SK-N-DZ (cell line): ENCODE data around the gene FAM107A.

Experiments
- DNase-seq: peaks from one replicate; pipeline ENCODE4 v3.0.0-alpha.2; 2015; ENCODE audit warnings: low spot score

The FAM107A gene

DNA sequence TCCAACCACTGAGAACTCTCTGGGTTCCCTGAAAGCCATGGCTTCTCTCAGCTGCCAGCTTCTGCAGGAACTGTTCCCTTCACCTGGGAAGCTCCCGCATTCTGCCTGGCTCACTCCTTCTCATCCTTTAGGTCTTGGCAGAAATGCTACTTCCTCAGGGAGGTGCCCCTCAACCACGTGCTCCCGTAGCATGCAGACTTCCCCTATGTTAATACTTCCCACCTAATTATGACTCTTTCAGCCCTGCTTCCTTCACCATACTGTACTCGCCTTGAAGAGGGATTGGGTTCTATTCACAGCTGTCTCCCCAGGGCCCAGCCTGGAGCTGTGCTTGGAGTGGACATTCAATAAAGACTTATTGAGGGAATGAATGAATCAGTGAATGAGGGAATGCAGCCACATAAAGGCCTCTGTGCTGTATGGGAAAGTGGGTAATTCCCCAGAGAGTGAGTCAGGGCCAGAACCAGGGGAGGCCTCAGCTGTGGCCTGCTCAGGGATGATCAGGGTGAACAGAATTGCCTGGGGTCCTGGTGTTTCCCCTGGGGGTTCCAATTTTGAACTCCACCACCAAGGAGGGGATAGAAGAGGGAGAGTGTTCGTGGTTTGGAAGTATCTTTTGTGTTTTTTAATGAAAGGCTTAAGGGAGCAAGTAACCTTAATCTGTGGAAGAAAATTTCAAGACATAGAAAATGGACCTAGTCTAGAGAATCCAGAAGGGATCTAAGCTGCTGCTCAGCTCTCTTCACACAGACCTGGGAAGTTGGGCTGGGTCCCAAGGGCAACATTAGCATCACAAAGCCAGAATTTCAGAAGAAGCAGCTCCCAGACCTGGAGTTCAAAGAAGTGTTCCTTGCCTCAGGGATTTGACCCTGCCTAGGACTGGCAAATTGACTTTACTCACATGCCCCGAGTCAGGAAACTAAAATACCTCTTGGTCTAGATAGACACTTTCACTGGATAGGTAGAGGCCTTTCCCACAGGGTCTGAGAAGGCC lies 14.6 kb upstream of the FAM107A start:
- no peak for DNase-seq

DNA sequence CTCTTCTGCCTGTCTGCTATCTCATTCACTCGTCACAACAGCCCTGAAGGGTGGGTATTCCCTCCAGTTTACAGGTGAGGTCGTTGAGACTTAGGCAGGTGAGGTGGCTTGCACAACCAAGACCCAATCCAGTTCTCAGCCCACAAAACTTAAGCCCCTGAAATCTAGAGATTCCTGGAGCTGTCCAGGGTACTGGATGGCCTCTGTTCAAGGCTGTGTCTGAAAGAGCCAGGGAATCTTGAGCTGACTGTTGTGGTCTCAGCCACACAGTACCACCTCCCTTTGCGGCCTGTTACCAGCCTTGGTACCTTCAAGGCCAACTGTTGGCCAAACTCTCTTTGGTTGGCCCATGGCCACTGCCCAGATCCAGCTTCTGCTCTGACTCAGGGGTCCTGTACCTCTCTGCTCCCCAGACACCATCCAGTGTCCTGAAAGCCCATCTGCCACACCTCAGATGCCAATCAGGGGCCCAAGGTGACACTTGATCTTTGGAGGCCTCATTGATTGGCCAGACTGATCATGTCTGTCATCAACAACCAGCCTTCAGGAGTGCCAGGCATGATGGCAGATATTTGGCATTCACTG lies 10.9 kb upstream of the FAM107A start:
- no peak for DNase-seq

DNA sequence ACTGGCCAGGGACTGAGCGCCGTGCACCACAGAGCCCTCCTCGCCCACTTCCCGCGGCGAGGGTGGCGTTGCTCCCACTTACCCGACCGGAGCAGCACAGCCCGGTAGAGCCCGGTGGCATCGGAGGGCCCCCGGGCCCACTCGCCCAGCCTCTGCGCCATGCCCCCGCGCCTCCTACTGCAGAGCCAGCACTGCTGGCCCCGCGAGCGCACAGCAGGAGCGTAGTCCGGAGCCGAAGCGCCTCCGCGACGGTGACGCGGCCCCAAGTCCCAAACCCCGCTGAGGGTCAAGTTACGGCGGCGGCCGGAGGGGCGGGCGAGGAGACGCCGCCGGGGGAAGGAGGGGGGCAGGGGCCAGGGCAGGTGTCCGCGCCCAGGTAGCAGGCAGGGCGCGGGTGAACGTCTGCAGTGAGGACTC lies 9.6 kb upstream of the FAM107A start:
- no peak for DNase-seq

DNA sequence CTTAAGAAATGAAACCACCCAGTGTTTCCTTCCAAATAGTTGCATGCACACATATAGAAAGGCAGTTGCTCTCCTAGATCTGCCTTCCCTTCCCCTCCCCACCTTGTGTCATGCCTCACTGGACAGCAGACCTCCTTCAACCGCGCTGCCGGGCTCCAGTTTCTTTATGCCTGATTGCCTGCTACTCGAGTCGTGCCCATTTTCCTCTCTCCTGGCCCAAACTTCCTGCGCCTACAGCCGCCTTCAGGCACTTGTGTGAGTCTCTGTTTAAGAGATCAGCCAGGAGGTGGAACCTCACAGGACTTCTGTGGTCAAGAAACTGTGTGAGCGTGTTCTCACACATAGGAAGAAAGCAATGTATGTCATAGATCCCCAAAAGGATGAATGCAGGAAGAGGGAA lies 8.8 kb upstream of the FAM107A start:
- peak; percentile 26 for DNase-seq

DNA sequence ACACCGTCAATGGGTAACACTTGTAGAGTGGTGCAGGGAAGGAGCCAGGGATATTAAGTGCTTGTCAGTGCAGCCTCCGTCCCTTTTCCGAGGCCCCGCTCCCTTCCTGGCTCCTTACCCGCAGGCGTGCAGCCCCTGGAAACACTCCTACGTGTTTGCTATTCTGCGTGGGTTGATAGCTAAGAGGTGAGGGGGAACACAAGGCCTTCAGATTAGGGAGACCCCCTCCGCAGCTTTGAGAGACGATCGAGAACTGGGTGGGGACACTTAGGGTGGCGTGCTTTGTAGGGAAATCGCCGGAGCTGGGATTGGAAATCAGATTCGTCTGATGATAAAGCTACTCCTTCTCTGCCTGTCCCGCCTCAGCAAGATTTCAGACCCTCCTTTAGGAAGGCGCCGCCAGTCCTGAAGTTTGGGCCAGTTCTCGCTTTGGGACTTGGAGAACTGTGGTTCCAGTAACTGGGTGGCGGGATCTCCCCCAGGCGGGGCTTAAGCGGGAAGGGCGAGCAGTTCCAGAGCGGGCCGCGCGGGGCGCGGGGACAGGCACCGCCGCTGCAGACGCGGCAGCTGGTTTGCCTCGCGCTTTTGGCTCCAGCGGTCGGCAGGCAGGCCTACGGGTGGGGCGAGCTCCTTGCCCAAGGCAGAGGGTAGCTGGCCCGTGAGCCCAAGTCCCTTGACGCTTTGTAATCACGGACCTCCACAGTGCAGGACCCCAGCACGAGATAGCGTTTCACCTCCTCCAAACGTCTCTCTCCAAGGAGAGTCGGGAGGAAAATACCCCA lies 8.0 kb upstream of the FAM107A start:
- DNase-seq: peak; percentile 70

DNA sequence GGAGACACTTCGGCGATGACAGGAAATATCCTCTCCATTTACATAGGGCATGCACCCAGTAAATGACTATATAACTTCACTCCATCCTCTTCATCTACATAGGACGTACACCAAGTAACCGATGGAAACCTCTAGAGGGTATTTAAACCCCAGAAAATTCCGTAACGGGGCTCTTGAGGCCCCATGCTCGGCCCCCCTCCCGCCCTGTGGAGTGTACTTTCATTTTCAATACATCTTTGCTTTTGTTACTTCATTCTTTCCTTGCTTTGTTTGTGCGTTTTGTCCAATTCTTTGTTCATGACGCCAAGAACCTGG lies 7.5 kb upstream of the FAM107A start:
- no peak for DNase-seq

DNA sequence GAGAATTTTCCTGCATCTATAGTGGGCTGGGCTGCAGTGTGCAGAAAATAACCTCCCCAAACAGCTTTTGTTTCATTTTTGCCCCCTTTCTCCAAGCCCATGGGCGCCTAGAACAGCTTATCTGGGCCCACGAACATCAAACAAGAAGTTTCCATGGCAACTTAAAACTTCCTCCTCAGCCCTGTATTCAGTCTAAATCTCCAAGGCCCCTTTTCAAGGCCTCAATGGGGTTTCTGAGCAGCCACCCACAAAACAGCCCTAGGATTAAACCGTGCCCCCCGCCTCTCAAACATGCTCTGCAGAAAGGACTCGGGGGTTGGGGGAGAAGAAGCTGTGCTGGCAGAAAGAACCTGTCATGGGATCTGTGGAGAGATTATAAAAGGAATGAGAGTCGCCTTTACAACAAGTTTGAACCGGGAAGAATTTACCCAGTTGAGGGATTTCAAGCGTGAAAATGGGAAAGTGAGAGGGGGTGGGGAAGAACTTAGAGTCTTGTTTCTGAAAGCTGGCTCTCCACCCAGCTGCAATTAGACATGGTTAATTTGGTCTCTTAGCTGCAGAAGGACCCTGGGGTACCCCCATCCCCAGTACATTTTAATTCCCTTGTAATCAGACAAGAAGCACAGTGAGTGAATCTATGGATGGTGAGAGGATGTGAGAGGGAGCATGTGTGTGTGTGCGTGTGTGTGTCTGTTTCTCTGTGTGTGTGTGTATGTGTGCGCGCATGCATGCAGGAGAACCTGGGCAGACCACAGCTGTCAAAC lies 4.3 kb upstream of the FAM107A start:
- no peak for DNase-seq

DNA sequence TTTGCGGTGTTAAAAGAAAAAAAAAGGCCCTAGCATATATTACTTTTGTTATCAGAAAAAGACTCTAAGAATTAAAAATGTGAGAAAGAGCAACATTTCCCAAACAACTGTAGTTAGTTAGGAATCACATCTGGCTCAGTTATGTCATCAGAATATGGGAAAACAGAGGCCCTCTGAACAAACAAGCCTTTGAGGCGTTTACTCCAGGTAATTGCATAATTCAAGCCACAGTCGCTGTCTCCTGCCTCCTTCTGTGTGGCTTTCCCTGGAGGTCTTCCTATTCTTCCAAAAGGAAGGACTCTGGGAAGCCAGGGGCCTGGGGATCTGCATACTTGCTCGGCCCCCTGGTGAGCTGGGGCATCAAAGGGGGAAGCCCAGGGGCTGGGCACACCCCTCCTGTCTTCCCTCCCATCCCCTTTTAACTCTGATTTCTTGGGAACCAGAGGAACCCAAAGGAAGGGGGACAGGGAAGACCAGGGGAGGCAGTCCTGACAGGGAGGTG lies 3.7 kb upstream of the FAM107A start:
- no peak for DNase-seq

DNA sequence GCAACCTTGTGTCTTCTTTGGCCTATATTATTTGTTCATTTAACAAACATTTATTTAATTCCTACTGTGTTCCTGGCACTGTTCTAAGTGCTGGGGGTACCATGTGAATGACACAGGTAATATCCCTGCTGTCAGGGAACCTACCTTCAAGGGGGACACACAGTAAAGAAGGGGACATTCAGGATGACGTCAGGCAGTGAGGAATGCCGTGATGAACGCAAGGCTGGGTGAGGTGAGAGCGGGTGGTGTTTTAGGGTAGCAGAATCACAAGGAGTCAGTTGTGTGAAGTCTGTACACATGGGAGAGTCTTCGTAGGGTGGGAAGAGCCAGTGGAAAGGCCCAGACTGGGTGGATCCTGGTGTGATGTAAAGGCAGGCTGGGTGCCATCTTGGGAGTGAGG lies 1.7 kb upstream of the FAM107A start:
- no peak for DNase-seq

DNA sequence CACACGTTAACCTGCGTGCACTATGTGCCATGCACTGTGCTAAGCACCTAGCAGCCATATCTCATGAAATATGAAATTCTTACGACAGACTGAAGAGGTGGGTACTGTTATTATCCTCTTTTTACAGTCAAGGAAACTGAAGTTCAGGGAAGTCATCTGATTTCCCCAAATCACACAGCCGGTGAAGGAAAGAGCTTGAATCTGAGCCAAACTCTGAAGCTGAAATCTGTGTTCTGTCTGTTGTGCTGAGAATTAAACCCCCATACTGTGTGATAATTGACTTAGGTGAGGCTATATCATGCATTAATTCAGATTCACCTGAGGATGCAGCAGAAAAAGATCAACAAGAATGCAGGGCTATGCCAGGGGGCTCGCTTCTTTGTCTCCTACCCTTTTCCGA lies 475 bp downstream of the FAM107A start:
- no peak for DNase-seq

DNA sequence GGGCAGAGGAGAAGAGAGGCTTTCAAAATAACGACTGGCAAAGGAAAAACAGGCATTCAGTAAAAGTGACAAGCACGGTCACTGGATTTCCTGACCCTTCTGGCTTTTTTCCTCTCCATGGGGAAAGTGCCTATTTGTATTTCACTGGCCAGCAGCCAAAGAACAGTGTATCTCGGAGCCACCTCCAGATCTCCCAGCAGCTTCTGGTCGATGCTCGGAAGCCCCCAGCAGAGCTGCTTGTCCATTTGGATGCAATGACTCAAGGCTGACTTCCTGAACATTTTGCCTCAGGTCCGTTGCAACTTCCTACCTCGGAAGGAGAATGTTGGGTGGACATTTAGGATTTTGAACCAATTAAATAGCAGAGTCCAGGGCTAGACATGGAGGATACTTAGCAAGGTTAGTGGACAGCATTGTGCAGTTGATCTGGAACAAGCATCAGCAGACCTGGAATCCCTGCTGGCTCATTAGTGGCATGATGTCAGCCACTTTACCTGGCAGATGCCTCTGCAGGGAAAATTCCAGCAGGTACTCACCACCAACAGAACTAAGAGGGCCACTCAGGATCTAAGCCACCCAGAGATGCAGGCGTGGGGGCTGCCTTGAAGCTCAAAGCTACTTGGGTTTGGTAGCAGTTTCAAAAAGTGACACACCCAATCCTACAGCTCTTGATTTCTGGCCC lies 1.1 kb downstream of the FAM107A start:
- no peak for DNase-seq

DNA sequence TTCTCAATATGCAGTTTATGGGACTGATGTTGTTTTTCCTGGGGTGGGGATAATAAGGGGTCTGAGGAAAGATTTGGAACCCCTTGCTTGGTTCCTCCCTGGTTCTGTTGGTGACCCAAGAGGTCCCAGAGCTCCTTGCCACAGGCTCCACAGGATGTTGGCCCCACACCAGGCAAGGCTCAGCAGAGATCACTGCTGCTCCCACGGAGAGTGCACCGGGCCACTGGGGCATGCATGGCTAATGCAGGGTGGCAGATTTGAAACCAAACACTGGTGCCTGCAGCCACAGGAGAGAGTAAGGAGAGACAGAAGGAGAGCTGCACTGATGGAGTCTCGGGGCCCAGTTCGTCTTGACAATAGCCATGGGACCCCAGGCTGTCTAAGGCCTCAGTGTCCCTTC lies 2.5 kb downstream of the FAM107A start:
- DNase-seq: no peak

DNA sequence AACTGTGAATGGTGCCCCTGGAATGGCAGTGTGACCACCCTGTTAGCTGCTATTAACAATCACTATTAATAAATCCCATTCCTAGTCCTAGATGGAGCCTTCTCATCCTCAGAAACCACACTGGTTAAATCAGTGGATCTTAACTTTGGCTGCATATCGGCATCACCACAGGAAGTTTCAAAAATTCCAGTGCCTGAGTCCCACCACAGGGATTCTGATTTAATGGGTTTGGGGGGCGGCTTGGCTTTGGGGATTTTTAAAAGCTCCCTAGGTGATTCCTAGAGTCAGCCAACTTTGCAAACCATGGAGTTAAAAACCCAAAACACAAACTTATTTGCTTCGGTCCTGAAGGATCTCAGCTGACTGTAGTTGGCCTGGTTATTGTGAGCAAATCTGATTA lies 3.1 kb downstream of the FAM107A start:
- no peak for DNase-seq

DNA sequence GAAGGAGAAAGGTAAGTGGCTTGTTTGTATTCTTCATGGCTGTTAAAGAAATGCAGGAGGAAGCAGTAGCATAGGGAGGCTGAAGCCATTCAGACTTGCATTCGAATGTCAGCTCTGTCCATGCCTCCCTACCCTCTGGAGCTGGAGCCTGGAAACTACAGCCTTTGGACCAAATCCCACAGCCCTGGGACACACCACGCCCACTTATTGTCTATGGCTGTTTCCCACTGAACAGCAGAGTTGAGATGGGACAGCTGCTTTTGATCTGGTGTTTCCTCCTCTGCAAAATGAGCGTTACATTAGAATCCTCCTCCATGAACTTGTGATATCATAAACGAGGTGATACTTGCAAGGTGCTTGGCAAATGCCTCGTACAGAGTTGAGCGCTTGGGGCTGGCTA lies 3.6 kb downstream of the FAM107A start:
- no peak for DNase-seq

DNA sequence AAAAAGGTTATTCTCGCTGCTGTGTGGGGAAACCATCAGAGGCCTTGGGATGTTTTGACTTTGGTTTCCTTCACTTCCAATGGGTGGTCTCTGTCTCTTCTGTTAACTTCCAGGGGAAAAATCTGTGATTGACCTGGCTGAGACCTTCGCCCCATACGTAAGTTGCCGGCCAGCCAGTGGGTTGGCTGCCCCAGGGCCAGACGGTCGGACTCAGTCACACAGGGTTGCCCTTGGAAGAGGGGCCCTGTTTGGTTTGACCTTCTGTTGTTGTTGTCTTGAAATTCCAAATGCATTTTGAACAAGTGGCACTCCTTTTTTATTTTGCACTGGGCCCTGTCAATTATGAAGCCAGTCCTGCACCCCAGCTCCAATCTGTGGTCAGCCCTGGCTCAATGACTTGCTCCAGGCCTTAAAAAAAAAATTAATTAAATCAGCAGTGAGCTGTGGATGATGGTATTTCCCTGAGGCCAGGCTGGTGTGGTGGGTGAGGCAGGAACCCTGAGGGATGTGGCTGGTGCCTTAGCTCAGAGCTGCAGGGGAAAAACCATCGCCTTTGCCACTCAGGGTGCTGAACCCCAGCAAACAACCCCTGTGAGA lies 4.5 kb downstream of the FAM107A start:
- no peak for DNase-seq

DNA sequence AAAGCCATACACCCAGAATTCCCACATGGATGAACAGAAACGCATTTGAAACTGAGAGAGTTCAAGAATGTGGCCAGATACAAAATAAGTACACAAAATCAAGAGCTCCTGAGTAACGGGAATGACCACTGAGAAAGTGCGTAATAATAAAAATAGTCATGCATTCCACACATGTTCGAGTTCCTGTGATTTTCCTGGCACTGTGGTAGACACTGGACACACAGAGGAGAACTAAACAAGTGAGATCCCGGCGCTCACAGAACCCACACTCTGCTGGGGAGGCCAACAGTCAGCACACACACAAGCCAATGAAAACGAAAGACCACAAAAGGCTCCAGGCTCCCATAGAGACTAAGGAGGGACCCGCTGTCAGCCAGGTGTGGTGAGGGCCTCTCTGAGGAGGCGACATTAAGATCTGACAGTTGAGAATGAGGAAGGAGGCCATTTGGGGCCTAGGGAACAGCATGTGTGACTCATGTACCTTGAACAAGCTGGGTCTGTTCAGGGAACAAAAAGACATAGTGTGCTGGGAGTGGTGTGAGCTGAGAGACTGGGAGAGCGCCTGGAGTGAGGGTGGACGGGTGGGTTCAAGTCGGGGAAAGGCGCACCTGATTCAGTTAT lies 5.1 kb downstream of the FAM107A start:
- DNase-seq: no peak

DNA sequence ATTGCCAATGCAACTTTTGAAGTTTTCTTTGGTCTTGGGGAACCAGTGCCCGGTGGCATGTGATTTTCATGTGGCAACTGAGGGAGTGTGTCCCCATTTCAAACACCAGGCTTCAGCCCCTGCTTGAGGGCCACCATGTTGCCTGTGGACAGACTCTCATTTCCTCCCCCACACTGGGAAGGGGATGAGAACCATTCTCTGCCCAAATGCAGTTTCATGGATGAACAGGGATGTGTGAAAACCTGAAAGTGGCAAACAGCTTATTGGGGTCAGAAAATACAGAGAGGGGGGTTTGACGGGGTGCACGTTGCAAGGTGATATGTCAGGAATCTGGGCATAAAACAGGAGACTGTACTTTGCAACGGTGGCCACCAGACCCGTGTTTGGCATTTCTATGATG lies 6.3 kb downstream of the FAM107A start:
- DNase-seq: no peak

DNA sequence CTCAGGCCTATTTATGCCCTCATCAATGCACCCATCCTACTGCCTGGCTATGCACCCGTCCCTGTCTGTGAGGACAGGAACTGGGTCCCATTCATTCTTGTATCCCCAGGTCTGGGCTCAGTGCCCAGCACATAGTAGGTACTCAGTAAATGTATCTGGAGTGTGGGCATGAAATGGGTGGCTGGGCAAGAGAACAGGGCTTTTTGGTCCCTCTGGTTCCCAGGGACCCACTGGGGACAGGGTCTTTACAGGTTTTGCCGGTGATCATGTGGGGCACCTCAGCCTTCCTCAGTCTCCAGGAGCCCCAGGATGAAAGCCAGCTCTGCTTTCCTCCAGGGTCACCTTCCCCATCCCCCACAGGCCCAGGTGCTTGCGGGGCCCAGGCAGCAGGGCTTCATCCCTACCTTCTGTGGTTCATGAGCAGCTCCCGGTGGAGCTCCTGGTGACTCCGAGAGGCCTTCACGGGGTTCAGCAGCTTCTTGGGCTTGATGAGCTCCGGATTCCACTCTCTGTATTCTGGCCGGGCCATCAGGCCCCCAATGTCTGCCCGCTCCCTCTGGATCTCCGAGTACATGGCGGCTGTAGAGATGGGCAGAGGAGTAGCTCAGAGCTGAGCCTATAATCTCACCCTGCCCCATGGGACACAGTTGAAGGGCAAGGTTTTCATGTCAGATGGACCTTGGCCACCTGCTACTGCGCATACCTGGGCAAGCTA lies 7.7 kb downstream of the FAM107A start:
- DNase-seq: no peak

DNA sequence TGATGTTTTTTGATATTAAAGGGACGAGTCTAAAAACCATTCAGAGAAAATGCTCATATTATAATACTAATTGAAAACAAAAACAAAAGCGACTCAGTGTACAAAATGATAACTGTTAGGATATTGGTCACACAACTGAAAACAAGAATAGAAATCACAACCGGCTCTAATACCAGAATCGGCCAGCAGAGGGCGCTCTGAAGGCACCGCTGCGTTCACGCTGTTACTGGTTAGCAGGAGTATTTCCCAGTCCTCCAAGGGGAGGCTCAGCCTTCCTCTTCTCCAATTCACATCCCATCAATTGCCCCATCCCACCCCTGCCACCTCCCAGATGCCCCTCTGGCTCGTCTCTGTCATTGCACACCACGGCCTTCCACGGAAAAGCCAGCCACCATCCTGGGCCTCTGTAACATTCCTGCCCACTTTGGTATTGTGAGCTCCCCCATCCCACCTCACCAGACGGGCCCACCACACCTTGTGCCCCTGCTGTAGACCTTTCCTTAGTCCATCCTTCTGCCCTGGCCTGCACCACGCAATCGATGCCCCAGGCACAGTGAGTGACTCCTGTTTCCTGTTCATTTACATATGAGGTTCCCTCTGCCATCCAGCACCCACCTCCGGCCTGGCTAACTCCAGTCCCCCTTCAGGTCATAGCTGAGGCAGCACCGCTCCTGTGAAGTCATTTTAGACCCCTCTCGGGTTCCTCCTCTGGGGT lies 8.5 kb downstream of the FAM107A start:
- peak; percentile 56 for DNase-seq
